Neural crest cell (in vitro differentiated cells): Measurements from ENCODE around the gene MMP7. TPM values are rescaled to one million over a fixed set of nuclear protein-coding genes. Genes with fewer than 3 reads are reported as not detected.

Experiments
- DNase-seq: peaks from one replicate; pipeline ENCODE4 v3.0.0; 2021; ENCODE audit warnings: low read depth, mixed read lengths, low spot score
- H3K27ac Mint-ChIP-seq: one replicate; pipeline ENCODE4 v1.8.0; 2021; ENCODE audit warnings: mild to moderate bottlenecking, mixed read lengths; ENCODE audit not compliant: unreplicated experiment
- H3K27me3 Mint-ChIP-seq: 2 replicates; pipeline ENCODE4 v1.8.0; 2021; ENCODE audit warnings: low read depth, mild to moderate bottlenecking, mixed read lengths
- H3K36me3 Mint-ChIP-seq: 2 replicates; pipeline ENCODE4 v1.8.0; 2021; ENCODE audit warnings: low read depth, mild to moderate bottlenecking, mixed read lengths
- H3K4me1 Mint-ChIP-seq: 2 replicates; pipeline ENCODE4 v1.8.0; 2021; ENCODE audit warnings: mixed read lengths
- H3K4me3 Mint-ChIP-seq: one replicate; pipeline ENCODE4 v1.8.0; 2021; ENCODE audit warnings: mild to moderate bottlenecking, mixed read lengths
- H3K9me3 Mint-ChIP-seq: 2 replicates; pipeline ENCODE4 v1.8.0; 2021; ENCODE audit warnings: mixed read lengths
- CTCF ChIP-seq: fragments of 200-600 bp; sonication (generic); conservative IDR thresholded peaks from 2 replicates; pipeline ENCODE4 v1.5.0; 2021; ENCODE audit warnings: antibody characterized with exemption, mild to moderate bottlenecking
- total RNA-seq: library from RNA; stranded (reverse); gene quantifications from 2 replicates; pipeline ENCODE4 v1.2.1, GENCODE V29; 2021

The MMP7 gene
- total RNA-seq, 1 donor from 2014 or later = not detected

GRCh38 chr11:102495161-102496042 lies 35.1 kb downstream of the MMP7 start:
- peak; percentile 86 for TF ChIP-seq CTCF
- H3K27me3 Mint-ChIP-seq = no peaks in the 10 kb centered on the region
- no peaks in the 10 kb centered on the region for H3K36me3 Mint-ChIP-seq
- no peak overlapping the region for H3K27ac Mint-ChIP-seq
- peaks cover 5% of the 10 kb centered on the region for H3K4me1 Mint-ChIP-seq
- peak; percentile 49 for DNase-seq
- no peaks in the 10 kb centered on the region for H3K9me3 Mint-ChIP-seq
- H3K4me3 Mint-ChIP-seq = no peak overlapping the region

GRCh38 chr11:102494216-102494615 lies 36.3 kb downstream of the MMP7 start:
- peaks cover 5% of the 10 kb centered on the region for H3K4me1 Mint-ChIP-seq
- TF ChIP-seq CTCF = no peak
- no peak for DNase-seq
- H3K27me3 Mint-ChIP-seq = no peaks in the 10 kb centered on the region
- no peak overlapping the region for H3K4me3 Mint-ChIP-seq
- H3K27ac Mint-ChIP-seq = no peak overlapping the region
- no peaks in the 10 kb centered on the region for H3K36me3 Mint-ChIP-seq
- H3K9me3 Mint-ChIP-seq = no peaks in the 10 kb centered on the region

- Mint-ChIP-seq H3K4me3 (no peak overlapping the region), H3K4me1 (peaks cover 5% of the 10 kb centered on the region), H3K9me3 (no peaks in the 10 kb centered on the region), H3K27ac (no peak overlapping the region), H3K27me3 (no peaks in the 10 kb centered on the region), H3K36me3 (no peaks in the 10 kb centered on the region)
- TF ChIP-seq CTCF = no peak
- no peak for DNase-seq
These were observed 37.0 kb downstream of the MMP7 start for GRCh38 chr11:102493524-102493923.

GRCh38 chr11:102491969-102492368 lies 38.6 kb downstream of the MMP7 start:
- Mint-ChIP-seq H3K36me3 (no peaks in the 10 kb centered on the region), H3K27ac (no peak overlapping the region), H3K27me3 (no peaks in the 10 kb centered on the region), H3K9me3 (no peaks in the 10 kb centered on the region), H3K4me1 (peaks cover 5% of the 10 kb centered on the region), H3K4me3 (no peak overlapping the region)
- no peak for DNase-seq
- TF ChIP-seq CTCF = no peak

GRCh38 chr11:102489186-102490145 lies 41.1 kb downstream of the MMP7 start:
- Mint-ChIP-seq H3K9me3 (no peaks in the 10 kb centered on the region), H3K36me3 (no peaks in the 10 kb centered on the region), H3K4me3 (no peak overlapping the region), H3K4me1 (no peaks in the 10 kb centered on the region), H3K27me3 (no peaks in the 10 kb centered on the region), H3K27ac (no peak overlapping the region)
- DNase-seq = no peak
- TF ChIP-seq CTCF = no peak
